GM21619 (cell line): ENCODE data around the gene CKMT1A.
A peak's percentile ranks its signal among the peaks of the same experiment; 100 is the strongest.
"Not testable (repeated sequence)": the region's sequence is repeated elsewhere in the genome, so short reads cannot be mapped to it uniquely, and the experiment has no call there.

ENCODE experiments used
- ATAC-seq: cut with Tn5 transposase; IDR thresholded peaks from one replicate; pipeline ENCODE4 v1.9.1; 2021; ENCODE audit not compliant: unreplicated experiment

Gene CKMT1A

GRCh38 chr15:43693148-43694022, at the start of gene CKMT1A:
Gene CKMT1A (plus strand): TSS chr15:43693859. CDS start chr15:43694051, 192 bp downstream.
- ATAC-seq, result not testable (repeated sequence)

DNA sequence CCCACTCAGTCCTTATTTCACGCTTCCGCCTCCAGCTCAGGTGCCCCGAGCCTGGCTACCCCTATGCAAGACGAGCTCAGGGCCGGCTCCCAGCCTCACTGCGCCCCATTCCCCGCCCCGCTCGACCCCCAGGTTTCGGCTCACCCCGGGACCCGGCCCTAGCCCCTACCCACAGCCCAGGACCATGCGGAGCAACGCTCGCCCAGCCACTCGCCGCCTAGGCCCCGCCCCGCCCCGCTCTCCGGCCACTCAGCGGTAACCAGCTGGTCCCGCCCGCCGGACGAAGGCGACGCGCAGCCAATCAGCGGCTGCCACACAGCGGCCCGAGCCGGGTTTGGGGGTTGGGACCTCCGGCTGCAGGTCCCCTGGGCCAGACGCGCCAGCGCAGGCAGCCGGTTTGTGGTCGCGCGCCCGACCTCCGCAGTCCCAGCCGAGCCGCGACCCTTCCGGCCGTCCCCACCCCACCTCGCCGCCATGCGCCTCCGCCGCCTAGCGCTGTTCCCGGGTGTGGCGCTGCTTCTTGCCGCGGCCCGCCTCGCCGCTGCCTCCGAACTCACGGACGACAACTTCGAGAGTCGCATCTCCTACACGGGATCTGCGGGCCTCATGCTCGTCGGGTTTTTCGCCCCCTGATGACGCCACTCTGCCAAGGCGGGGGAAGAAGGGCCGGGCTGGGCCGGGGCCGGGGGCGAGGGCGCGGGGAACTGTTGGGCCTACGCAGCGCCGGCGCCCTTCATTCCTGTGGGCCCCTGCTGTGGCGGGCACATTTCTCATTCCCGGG, 44.8 kb upstream of the CKMT1A start, which contains the start of gene CATSPER2:
CATSPER2 (minus strand) TSS at position 196 of the 781 bp plus-strand sequence. CDS start 783 bp downstream, outside the sequence.
- no peak for ATAC-seq

GRCh38 chr15:43649430-43649926, 44.2 kb upstream of the CKMT1A start:
- ATAC-seq, result not testable (repeated sequence)

GRCh38 chr15:43659727-43660126, 33.9 kb upstream of the CKMT1A start:
- ATAC-seq, result not testable (repeated sequence)

- ATAC-seq, result not testable (repeated sequence)
These were observed 31.4 kb upstream of the CKMT1A start for GRCh38 chr15:43662293-43662692.

DNA sequence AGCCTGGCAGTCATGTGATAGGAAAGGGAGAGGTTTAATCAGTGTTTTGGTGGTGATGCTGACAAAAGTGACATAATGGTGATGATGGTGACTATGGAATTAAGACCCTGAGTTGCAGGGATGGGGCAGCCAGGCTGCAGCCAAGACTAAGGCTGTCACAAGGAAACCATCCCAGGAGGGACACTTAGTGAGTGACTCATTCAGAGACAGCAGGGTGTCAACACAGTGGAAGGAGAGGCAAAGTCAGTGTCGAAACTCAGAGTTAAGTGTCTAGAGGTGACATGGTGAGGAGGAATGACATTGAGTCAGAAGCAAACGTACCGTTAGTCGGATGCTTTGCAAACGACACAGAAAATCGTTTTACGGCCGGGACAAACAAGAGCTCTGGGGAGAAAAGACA, 30.3 kb upstream of the CKMT1A start:
- not testable (repeated sequence) for ATAC-seq

GRCh38 chr15:43666177-43666576, 27.5 kb upstream of the CKMT1A start:
- not testable (repeated sequence) for ATAC-seq

DNA sequence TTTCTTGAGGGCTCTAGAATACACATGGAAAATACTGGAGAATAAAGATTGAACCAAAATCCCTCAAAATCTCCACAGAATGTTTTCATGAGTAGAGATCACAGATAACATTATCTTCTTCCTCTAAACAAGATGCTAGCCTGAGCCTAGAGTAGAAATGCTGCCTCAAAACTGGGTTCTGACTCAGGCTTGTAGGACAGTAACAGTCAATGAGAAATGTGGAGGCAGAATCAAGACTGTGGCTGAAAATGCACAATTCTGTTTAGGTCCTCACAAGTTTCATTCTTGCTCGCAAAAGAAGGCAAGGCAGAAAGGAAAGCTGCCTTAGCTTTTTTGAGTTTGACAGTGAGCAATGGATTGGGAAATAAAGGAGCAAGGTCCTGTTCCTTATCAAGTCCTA, 19.5 kb upstream of the CKMT1A start:
- ATAC-seq, result not testable (repeated sequence)

DNA sequence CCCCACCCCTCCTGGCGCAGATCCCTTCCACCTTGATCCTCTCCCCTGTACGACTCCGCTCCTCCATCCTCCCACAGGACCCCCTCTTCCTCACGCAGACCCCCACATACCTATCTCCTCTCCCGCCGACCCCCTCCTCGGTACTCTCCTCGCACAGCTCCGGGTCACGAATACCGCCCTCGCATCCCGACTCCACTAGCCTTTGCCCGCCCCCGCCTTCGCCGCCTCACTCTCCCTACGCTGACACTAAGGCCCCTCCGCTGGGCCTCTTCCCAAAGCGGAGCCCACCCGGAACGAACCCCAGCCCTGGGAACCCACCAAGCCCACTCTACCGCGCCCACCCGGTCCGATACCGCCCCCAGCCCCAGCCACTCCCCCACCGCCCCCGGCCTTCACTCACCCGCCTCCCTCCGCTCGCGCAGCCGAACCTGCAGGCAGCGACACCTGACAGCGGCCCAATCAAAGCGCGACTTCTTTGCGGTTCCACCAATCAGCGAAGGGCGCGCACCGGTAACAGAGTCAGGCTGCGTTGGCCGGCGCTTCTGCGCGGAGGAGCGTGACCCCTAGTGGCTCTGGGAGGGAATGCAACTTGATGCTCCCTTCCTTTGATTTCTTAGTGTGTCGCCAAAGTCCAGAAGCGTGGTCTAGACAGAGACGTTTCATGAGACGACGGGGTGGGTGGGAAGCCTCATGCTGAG, 3.9 kb upstream of the CKMT1A start:
- ATAC-seq, result peak; percentile 96

GRCh38 chr15:43692679-43693078, 980 bp upstream of the CKMT1A start:
- not testable (repeated sequence) for ATAC-seq

DNA sequence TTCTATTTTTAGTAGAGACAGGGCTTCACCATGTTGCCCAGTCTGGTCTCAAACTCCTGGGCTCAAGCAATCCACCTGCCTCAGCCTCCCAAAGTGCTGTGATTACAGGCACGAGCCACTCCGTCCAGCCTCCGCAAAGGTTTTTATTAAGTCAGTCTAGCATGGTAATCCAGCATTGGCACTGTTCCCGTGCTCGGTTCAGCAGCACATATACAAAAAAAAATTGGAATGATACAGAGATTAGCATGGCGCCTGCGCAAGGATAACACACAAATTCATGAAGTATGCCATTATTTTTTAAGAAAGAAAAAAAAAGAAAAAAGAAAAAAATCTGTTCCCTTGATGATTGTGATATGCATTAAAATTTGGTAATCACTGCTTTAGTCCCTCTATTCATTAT, 8.5 kb downstream of the CKMT1A start:
- no peak for ATAC-seq

GRCh38 chr15:43702701-43703424, 9.2 kb downstream of the CKMT1A start:
- no peak for ATAC-seq

DNA sequence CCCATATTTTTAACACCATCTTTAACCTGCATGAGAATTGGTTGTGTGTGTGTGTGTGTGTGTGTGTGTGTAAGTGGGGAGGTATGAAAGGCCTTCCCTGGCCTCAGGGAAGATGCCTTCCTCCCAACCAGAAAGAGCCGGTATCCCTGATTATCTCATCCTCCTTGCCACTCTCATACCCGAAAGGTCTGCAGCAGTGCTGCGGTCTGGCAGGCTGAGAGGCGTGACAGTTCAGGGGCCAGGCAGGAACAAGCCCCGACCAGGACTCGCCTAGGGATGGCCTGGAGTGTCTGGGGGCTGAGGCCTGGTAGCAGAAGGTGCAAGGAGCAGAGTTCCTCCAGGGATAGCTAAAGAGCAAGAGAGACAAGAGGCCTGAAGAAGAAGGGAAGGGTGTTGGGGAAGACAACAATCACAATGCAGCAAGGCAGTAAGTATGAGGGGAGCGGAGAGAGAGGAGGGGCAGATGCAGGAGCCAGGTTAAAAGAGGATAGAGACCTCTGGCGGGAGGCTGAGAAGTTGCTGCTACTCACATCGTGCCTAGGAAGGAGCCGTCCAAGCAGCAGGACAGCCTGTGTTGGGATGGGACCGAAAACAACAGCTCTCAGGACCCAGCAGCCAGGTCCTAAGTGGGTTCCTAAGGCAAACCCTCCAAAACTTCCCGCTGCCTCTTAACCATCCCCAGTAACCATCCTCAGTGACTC, 16.9 kb downstream of the CKMT1A start:
- not testable (repeated sequence) for ATAC-seq

GRCh38 chr15:43723151-43723550, 29.5 kb downstream of the CKMT1A start:
- no peak for ATAC-seq

GRCh38 chr15:43726306-43726705, 32.6 kb downstream of the CKMT1A start:
- ATAC-seq, result not testable (repeated sequence)

DNA sequence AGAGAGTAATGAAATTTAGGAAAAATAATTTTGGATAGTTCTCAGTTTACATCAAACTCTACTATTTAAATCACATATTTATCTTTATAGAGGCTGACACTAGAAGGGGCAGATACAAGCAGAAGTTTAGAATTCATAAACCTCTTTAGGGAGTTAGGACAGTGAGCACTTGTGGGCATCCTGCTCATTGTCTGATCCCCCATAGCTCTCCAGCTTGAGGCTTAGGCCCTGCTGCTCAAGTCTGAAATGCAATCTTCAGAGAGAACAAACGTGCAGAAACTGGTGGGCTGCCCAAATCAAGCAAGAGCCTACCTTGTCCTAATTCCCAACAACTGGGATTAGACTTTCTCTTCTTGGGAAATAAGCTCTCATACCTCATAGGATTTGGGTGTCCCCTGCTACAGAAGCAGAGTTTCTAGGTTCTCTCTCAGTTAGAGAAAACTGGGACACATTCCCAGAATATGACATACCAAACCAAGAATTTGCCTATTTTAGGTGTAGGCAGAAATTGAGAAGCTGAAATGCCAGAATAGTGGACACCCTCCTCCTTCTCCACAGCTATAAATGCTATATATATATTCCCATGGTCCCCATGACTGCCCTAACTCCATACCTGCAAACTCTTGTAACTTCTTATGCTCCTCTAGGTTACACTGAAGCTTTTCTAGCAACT, 34.5 kb downstream of the CKMT1A start:
- not testable (repeated sequence) for ATAC-seq

DNA sequence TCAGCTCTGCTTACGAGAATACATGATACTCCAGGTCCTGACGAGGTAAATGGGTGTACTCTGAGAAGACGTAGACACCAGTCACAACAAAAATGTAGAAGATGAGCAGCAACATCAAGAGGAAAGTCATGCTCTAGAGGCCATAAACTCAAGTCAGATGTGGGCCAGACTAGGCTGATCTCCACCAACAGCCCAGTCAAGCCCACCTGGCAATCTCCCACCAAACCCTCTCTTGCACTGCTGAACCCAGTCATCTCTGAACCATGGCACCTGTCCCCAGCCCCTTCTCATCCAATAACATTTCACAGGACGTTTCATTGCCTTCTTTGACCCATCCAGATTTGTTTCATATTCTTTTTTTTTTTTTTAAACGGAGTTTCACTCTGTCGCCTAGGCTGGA, 41.8 kb downstream of the CKMT1A start:
- ATAC-seq, result no peak

GRCh38 chr15:43746245-43746902, 52.7 kb downstream of the CKMT1A start, which contains the start of gene PDIA3:
Gene PDIA3 (plus strand): TSS chr15:43746438. CDS start chr15:43746540, 102 bp downstream.
- peak; percentile 58 for ATAC-seq
